Measurements from ENCODE around the gene CFAP73.
A peak's percentile ranks its signal among the peaks of the same experiment; 100 is the strongest.
"Not testable (repeated sequence)": the region's sequence is repeated elsewhere in the genome, so short reads cannot be mapped to it uniquely, and the experiment has no call there.

Gene CFAP73

GRCh38 chr12:113120670-113121370 lies 28.7 kb upstream of the CFAP73 start:
- DNase-seq, result no peak

DNA sequence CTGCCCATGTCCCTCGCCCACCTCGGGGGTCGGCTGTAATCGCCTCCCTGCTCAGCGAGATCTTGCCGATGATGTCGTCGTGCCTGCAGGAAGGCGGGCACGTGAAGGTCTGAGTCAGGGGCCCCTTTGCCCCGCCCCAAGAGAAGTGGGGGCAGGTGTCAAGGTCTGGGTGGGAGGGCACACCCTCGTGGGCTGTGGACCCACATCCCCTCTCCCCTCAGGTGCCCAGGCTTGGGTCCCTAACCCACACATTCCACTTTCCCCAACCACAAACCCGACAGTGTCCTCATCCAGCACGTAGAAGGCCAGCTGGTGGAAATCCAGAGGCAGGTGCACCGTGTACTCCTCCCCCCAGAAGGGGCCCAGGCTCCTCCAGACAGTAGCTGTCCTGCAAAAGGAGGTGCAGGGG lies 21.7 kb upstream of the CFAP73 start:
- no peak for DNase-seq

- no peak for DNase-seq
Observed at GRCh38 chr12:113128802-113129663, 20.5 kb upstream of the CFAP73 start.

DNA sequence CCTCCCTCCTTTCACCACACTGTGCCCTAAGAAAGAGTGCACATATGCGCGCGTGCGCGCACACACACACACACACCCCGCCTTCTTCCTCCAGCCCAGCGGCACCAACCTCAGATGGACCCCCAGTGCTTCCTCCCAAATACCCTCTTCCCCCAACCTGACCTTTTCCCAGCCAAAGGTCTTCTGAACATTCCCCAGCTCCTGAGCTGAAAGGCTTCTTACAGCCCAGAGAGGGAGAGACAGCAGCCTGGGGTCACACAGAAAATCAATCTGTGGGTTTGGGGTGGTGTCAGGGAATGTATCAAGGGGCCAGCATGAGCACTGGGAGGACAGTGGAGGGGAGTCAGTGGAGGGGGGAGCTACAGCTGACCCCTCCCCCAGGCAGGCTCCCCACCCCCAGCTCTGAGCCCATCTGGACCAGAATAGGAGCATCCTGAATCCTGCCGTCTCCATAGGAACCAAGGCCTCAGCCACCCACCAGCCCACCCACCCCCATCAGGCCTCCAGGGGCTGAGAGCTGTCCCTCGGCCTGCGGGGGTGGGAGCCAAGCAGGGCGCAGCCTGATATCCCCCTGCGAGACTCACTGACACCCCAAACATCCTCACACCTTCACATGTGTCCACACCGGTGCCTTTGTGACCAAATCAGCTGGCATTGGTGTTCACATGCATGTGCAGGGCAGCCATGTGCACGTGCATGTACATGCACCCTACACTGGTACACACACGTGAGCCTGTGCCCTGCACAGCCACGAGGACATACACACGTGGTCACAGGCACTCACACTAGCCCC lies 19.7 kb upstream of the CFAP73 start:
- DNase-seq, result no peak

GRCh38 chr12:113130457-113131135 lies 18.9 kb upstream of the CFAP73 start:
- no peak for DNase-seq

DNA sequence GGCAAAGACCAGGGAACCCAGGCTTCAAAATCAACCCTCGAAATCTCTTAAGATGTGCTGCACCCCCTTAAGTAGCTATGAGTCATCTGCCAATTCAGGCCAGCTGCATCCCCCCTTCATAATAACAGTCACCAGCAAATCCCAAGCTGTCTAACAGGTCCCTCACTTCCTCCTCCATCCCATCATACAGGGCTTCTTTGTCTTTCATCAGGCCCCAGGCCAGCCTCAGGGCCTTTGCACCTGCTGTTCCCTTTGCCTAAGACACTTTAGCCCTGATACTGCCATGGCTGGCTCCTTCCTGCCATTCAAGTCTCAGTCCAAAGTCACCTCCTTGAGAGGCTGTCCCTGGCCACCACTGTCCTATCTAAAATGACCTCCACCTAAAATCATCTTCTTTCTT lies 18.0 kb upstream of the CFAP73 start:
- no peak for DNase-seq

DNA sequence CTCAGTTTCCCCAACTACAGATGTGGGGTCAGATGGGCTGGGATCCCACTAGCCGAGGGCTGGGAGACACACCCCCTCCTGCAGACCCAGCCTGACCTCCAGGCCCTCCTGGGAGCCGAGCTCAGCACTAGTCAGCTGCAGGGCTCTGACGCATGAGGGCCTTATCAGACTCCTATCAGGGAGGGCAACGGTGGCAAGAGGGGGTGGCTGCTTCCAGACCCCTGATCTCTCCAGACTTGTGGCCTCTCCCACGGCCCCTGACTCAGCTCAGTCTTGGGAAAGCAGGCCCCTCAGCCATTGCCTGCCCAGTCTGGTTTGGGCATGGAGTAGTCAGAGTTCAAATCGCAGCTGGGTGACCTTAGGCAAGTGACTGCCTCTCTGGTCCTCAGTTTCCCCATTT lies 16.5 kb upstream of the CFAP73 start:
- DNase-seq, result no peak

GRCh38 chr12:113133666-113134065 lies 15.9 kb upstream of the CFAP73 start:
- DNase-seq, result no peak

GRCh38 chr12:113134071-113134470 lies 15.5 kb upstream of the CFAP73 start:
- no peak for DNase-seq

GRCh38 chr12:113134521-113134951 lies 15.0 kb upstream of the CFAP73 start:
- DNase-seq, result no peak

DNA sequence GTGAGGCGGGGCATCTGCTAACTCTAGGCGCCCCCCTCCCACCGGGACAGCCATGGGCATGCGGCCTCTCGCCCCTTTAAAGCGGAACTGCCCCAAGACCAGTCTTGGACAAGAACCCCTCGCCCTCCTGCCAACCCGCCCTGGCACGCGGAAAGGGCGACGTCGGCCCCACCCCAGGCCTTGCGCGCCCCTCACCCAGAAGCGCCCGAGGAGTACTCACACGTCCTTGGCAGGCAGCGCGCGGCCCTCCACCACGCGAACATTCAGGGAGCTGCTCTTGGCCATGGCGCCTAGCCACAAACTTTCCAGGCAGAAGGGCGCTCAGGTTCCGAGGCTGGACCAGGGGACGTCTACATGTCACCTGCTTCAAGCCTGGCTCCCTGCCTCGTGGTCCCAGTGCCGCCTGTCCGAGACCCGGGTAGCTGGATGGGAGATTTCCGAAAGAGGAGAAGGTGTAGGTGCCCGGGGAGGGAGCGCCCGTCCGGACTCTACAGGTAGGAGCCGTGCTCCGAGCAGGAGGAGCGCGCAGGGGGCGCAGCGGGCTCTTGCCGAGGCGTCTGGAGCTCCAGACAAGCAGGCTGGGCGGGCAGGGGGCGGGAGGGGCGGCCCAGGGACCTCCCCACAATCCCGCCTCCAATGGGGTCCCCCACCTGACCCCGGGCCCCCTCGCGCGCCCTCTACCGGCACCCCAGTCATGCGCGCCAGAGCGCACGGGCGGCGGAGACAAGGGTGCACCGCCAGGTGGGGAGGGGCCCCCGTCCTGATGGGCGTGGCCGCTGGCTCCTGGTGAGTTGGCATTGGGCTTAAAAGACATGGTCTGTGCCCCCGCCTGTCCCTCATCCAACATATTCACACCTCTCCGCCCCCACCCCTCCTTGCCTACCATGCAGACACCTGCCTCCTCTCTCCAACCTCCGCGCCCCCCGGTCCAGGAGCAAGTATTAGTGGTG lies 14.1 kb upstream of the CFAP73 start, which contains the start of gene RASAL1:
Gene RASAL1 (minus strand): TSS at position 584 of the 950 bp plus-strand sequence. CDS start 299 bp downstream, at position 285.
- peak; percentile 57 for DNase-seq

- DNase-seq, result no peak
Observed at GRCh38 chr12:113136128-113136989, 13.2 kb upstream of the CFAP73 start.

- DNase-seq, result no peak
Observed at GRCh38 chr12:113136990-113137511, 12.5 kb upstream of the CFAP73 start.

DNA sequence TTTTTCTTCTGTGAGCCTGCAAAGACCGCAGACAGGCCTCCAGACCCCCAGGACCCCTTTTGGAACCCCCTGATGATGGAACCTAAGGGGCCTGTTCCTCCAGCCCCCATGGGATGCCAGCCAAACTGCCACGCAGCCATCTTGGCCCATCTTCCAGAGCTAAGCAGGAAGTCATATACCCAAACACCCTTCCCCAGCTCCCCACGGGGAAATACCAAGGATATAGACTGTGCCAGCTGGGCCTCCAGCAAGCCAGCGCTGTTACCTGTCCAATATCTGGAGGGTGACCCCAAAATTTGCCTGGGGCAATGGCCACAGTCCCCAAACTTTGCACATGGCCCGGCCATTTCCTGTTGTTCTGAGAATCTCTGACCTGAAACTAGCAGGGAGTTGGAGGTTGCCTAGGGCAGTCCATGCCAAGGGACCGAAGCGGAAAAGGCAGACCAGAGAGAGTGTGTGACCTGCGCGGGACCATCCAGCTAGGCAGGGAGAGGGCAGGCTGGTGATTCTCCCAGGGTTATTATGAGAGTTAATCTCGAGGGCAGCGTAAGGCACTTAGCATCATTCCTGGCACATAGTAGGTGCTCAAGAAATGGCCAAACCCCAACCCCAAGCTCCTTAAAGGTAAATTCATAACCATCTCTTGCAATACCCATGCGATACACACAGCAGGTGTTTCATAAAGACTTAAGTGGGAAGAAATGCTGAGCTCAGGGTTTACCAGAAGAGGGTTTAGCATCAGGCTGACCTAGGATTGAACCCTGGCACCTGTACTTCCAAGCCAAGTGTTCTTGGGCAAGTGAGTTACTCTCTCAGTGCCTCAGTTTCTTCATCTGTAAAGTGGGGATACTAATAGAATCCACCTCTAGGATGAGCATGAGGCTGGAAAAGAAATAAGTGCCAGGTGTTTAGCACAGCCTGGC lies 11.4 kb upstream of the CFAP73 start:
- DNase-seq, result no peak

DNA sequence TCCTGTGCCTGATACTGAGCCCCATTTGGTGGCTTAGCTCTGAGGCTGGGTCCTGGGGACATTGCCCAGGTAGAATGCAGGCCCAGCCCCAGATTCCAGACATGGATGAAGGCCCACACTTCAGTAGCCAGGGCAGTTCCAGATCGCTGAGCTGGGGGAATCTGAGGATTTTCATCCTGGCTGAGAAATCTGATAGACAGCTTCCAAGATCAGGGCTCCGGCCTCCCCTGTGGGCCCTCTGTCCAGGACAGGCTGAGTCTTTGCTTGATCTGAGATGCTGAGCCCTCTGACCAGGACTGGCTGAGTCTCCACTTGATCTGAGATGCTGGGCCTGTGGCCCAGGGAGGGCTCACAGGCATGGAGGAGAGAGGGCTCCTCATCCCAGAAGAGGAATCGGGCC lies 10.7 kb upstream of the CFAP73 start:
- DNase-seq, result no peak

DNA sequence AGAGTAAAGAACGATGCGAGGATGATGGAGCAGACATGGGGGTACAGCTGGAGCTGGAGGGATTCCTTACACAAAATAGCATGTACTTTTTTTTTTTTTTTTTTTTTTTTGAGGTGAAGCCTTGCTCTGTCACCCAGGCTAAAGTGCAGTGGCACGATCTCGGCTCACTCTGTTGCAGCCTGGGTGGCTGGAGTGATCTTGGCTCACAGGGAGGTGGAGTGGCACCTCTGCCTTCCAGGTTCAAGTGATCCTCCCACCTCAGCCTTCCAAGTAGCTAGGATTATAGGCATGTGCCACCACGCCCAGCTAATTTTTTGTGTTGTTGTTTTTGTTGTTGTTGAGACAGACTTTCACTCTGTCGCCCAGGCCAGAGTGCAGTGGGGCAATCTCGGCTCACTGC lies 8.8 kb upstream of the CFAP73 start:
- DNase-seq, result no peak

GRCh38 chr12:113141716-113142115 lies 7.8 kb upstream of the CFAP73 start:
- not testable (repeated sequence) for DNase-seq

- no peak for DNase-seq
Observed at GRCh38 chr12:113142173-113142885, 7.2 kb upstream of the CFAP73 start.
